Measurements from ENCODE around the gene RAB24. TPM values are rescaled to one million over a fixed set of nuclear protein-coding genes. Genes with fewer than 3 reads are reported as not detected.
"Not testable (repeated sequence)": the region's sequence is repeated elsewhere in the genome, so short reads cannot be mapped to it uniquely, and the experiment has no call there.

The RAB24 gene
- total RNA-seq (2014; rRNA removed; shearing (Covaris generic); ENCODE audit: low replicate concordance), result 53.9 and 65.9 TPM in 2 replicates

DNA sequence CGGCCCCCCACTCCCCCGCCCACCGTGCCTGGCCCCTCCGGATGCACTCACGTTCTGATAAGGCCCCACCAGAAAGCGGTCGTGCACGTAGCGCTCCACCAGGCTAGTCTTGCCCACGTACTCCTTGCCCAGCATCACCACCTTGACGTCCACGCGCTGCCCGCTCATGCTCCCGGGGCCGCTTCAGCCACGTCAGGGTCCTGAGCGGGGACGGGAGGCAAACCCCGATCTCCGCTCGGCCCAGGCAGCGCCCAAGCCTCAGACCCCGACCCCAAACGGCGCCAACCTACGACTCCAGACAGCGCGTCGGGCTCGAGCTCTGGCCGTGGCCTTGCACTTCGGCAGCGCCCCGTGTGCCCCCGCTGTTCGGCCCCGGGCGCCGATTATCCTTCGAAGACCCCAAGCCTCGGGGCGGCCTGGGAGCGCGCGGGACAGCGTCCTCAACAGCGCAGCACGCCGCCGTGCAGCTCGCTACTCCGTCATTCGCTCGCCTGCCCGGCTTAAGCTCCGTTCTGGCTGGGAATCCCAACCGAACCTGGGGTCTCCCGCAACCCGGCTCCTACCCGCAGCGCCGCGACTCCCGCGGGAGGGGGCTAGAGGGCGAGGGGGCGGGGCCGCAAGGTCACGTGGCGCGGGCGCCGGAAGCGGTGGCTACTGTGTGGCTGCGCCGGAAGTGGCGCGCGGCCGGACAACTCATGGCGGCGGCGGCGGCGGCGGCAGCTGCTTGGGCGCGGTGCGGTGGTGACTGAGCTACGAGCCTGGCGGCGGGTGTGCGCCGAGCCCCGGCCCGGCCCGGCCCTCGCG, at the start of gene RAB24, which contains the start of gene PRELID1:
RAB24 (minus strand) TSS at position 599 of the 804 bp plus-strand sequence; CDS start at position 168, 431 bp downstream.
PRELID1 (plus strand) TSS at position 679 of the 804 bp plus-strand sequence. CDS start 187 bp downstream, outside the sequence.
- DNase-seq (ENCODE audit: low read depth), result peak; percentile 72
- in situ Hi-C loops (cut with HindIII; ENCODE audit: low pct_unique_long_range_greater_than_20kb, low sequenced_read_pairs), result no loop called here

DNA sequence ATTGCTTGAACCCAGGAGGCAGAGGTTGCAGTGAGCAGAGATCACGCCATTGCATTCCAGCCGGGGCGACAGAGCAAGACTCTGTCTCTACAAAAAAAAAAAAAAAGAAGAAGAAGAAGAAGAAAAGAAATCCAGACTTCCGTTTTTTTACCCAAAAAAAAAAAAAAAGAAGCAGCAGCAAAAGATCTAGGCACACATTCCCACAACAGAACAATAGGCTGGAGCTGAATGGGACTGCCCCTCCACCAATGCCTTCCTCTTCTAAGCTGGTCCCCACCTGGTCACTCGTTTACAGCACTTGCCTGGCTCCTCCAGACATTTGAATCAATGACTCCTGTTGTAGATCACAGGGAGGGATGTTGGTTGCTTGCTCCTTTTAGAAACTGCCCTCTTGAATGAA, 49.6 kb upstream of the RAB24 start:
- in situ Hi-C loops (cut with HindIII; ENCODE audit: low pct_unique_long_range_greater_than_20kb, low sequenced_read_pairs), result no loop called here
- DNase-seq (ENCODE audit: low read depth), result no peak

DNA sequence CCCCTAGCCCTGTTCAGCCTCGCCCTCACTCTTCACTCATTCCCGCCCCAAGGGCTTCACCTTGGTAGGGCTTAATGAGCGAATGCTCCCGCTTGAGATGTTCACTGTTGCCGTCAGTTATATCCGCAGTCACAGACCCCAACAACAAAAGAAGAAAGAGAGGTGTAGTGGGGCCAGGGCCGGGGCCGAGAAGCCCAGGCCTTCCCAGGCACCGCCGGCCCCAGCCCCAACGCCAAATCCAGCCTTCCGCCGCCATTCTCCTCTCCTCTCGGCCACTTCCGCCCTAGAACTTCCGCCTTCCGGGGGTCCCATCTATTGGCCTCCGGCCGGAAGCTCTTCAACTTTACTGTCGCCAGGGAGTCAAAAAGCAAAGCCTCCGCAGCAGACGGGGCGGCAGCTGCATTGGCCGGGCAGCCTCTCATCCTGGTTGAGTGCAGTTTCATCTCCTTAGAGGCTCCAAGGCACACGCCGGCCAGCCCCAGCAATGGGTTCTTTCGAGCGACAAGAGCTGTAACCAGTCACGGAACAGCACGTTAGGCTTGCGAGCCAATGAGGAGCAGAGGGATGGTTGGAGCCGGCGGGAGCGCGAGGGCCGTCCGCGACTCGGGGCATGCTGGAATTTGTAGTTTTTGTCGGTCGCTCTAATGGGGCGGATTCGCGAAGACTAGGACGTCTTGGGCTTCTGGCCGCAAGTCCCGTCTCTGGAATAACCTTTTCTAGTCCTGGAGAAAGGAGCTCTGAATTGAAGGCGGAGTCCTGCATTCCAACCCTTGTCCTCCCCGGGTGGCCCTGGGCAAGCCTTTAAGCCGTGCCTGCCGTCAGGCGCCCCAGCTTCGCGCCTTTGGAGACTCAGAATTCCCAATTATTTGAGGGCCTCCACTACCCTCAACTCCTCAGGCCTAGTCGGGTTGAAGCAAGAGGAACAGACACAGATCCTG, 48.1 kb upstream of the RAB24 start, which contains the start of gene LMAN2:
LMAN2 (minus strand) TSS at position 277 of the 938 bp plus-strand sequence; CDS start at position 256, 21 bp downstream.
- in situ Hi-C loops (cut with HindIII; ENCODE audit: low pct_unique_long_range_greater_than_20kb, low sequenced_read_pairs), result no loop called here
- DNase-seq (ENCODE audit: low read depth), result peak; percentile 97

DNA sequence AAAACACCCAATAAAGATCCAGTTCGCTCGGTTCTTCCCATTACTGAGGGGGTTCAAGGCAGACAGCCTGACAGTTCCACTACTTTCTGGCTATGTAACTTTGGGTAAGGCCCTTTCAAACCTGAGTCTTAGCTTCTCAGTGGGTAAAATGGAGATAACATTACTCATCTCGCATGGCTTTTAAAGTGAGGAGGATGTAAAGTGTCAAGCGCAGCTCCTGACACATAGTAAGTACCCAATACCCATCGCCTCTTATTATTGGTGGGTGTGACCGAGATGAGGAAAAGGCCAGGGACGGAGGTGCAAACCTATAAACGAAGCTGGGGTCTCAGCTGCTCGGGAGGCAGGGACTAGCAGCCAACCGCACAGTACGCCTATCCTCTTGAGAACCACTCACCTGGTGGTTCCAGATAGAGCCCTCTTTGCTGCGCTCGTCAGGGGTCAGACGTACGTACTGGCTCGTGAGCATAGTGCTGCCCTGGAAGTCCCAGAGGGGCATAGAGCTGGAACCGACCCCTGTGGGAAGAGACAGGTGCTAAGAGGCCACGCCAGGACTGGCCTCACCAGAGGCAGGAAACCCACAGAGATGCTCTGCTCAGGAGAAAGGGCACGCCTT, 47.4 kb upstream of the RAB24 start:
- in situ Hi-C loops (cut with HindIII; ENCODE audit: low pct_unique_long_range_greater_than_20kb, low sequenced_read_pairs), result no loop called here
- no peak for DNase-seq (ENCODE audit: low read depth)

DNA sequence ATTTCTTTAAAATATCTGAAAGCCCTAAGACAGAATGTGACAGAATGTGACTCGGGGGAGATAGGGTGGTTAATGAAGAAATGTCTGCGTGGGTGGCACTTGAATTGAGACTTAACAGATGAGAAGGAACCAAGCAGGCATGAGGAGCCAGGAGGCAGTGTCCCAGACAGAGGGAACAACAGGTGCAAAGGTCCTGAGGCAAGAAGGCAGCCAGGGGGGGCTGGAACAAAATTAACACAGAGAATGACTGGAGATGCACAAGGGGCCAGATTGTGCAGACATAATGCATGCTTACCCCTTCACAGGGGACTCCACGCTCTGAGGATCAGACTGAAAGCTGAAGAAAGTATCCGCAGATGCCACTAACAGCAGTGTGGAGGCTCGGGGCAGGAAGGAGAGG, 46.2 kb upstream of the RAB24 start:
- in situ Hi-C loops (cut with HindIII; ENCODE audit: low pct_unique_long_range_greater_than_20kb, low sequenced_read_pairs), result no loop called here
- no peak for DNase-seq (ENCODE audit: low read depth)

DNA sequence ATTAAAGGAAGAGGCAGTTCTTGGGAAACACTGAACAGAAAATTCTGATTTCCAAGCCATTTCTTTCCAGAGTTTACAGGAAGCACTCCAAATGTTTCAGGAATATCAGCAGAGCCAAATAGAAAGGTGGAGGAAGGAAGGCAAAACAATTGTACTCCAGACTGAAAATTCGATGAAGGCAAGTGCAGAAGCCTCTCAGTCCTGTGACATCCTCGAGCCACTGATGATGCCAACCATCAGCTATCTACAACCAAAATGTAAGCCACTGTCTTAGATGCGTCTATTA, 45.8 kb upstream of the RAB24 start:
- DNase-seq (ENCODE audit: low read depth), result no peak
- in situ Hi-C loops (cut with HindIII; ENCODE audit: low pct_unique_long_range_greater_than_20kb, low sequenced_read_pairs), result no loop called here

DNA sequence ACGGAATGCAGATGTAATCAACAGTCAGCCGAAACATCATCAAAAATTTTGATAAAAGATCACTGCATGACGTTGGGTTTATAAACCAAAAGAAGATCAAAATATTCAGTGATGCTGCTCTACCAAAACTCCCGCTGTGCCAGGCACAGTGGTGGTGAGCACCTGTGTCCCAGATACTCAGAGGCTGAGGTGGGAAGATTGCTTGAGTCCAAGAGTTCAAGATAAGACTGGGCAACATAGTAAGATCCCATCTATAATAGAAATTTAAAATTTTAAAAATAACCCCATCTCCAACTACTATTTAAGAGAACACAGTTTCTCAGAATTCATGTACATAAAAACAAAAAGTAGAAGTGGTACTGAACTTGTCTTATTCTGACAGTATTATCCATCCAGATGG, 44.2 kb upstream of the RAB24 start:
- no peak for DNase-seq (ENCODE audit: low read depth)
- in situ Hi-C loops (cut with HindIII; ENCODE audit: low pct_unique_long_range_greater_than_20kb, low sequenced_read_pairs), result no loop called here

DNA sequence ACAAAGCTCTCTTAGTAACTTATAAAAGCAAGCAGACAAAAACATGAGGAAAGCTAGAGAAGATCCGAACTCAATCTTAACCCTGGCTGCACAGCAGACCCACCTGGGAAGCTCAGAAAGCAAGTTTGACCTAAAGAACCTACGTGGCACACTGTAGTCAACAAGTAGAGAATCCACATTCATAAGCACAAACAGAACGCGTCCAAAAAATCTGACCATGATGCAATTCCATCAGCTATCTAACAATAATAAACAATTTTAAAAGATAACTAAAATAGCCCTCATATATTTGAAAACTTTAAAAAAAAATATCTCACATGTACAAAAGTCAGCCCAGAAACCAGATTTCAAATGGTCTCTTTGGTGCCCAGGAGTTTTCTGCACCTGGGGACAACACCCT, 43.3 kb upstream of the RAB24 start:
- DNase-seq (ENCODE audit: low read depth), result no peak
- in situ Hi-C loops (cut with HindIII; ENCODE audit: low pct_unique_long_range_greater_than_20kb, low sequenced_read_pairs), result no loop called here

DNA sequence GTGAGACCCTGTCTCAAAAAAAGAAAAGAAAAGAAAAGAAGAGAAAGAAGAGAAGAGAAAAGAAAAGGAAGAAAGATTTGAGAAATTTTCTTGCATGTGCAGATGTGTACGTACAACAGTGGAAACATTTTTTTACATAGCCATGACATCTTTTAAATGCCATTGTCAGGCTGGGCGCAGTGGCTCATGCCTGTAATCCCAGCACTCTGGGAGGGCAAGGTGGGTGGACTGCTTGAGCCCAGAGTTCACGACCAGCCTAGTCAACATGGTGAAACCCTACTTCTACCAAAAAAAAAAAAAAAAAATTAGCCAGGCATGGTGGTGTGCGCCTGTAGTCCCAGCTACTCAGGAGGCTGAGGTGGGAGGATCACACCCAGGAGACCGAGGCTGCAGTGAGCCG, 41.4 kb upstream of the RAB24 start:
- in situ Hi-C loops (cut with HindIII; ENCODE audit: low pct_unique_long_range_greater_than_20kb, low sequenced_read_pairs), result no loop called here
- DNase-seq (ENCODE audit: low read depth), result no peak

DNA sequence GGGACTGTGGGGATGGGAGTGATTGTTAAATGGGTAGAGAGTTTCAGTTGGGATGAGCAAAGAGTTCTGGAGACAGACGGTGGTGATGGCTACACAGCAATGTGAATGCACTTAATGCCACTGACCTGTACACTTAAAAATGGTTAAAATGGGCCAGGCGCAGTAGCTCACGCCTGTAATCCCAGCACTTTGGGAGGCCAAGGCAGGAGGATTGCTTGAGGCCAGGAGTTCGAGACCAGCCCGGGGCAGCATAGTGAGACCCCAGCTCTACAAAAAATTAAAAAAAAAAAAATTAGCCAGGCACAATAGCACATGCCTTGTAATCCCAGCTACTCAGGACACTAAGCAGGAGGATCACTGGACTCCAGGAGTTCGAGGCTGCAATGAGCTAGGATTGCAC, 40.3 kb upstream of the RAB24 start:
- in situ Hi-C loops (cut with HindIII; ENCODE audit: low pct_unique_long_range_greater_than_20kb, low sequenced_read_pairs), result no loop called here
- DNase-seq (ENCODE audit: low read depth), result no peak

DNA sequence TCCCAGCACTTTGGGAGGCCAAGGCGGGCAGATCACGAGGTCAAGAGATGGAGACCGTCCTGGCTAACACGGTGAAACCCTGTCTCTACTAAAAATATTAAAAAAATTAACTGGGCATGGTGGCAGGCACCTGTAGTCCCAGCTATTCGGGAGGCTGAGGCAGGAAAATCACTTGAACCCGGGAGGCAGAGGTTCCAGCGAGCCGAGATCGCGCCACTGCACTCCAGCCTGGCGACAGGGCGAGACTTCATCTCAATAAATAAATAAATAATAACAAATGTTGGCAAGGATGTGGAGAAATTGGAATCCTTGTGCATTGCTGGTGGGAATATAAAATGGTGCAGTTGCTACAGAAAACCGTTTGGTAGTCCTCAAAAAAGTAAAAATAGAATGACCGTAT, 39.5 kb upstream of the RAB24 start:
- in situ Hi-C loops (cut with HindIII; ENCODE audit: low pct_unique_long_range_greater_than_20kb, low sequenced_read_pairs); DNase-seq (ENCODE audit: low read depth): not testable (repeated sequence)

DNA sequence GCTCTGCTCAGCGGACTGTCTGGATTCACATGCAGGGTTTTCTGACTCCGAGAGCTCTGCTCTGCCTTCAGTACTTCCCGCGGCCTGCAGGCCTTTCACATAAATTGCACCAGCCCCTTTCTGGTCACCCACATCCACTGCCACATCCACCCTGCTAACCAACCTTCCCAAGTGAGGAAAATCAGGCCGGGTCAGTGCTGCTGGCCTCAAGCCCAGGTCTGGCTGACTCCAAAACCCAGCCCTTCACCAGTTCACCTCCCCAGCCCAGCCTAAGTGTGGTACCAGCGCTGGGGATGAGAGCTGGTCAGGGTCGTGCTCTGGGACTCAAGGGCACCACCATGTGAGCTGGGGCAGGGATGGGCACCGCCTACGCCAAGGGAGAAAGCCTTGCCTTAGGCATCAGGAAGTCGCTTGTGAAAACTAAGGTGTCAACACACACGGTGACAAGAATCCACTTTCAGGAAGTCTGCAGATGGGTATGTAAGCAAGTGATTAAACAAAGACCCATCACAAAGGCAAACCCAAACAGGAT, 35.7 kb upstream of the RAB24 start:
- in situ Hi-C loops (cut with HindIII; ENCODE audit: low pct_unique_long_range_greater_than_20kb, low sequenced_read_pairs), result no loop called here
- no peak for DNase-seq (ENCODE audit: low read depth)

DNA sequence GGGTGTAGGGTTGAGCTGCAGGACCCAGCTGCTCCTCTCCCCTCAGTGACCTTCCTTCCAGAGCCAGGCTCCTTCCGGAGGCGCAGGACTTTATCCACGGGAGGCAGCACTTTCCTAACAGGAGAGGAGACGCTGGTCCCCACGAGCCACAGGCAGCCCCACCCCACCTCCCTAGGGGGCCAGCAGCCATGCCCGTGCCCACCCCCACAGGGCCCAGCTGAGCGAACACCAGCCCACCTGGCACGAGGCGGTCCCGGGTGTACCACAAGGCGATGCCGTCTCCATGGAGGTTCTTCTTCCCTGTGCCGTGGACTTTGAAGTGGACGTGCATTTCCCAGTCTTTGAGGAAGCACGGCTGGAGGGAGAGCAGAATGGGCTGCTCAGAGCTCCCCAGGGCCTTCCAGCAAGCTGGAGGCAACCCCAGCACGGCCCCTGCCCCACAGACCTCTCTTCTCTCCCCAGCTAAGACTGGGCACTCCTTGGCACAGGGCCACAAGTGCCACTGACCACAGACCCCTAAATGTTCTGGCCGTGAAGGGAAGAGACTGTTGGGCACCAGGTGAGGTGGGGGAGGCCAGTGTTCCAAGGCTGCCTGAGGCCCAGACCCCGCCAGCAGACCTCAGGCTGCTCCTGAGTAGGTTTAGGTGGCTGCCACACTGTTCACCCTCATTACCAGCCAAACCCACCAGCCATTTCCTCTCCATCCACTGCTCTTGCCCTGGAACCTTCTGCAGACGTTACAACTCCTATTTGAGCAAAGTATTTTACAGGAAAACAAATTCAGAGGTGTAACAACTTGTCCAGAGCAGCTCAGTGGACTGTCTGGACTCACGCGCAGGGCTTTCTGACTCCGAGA, 35.0 kb upstream of the RAB24 start:
- in situ Hi-C loops (cut with HindIII; ENCODE audit: low pct_unique_long_range_greater_than_20kb, low sequenced_read_pairs), result no loop called here
- DNase-seq (ENCODE audit: low read depth), result no peak

DNA sequence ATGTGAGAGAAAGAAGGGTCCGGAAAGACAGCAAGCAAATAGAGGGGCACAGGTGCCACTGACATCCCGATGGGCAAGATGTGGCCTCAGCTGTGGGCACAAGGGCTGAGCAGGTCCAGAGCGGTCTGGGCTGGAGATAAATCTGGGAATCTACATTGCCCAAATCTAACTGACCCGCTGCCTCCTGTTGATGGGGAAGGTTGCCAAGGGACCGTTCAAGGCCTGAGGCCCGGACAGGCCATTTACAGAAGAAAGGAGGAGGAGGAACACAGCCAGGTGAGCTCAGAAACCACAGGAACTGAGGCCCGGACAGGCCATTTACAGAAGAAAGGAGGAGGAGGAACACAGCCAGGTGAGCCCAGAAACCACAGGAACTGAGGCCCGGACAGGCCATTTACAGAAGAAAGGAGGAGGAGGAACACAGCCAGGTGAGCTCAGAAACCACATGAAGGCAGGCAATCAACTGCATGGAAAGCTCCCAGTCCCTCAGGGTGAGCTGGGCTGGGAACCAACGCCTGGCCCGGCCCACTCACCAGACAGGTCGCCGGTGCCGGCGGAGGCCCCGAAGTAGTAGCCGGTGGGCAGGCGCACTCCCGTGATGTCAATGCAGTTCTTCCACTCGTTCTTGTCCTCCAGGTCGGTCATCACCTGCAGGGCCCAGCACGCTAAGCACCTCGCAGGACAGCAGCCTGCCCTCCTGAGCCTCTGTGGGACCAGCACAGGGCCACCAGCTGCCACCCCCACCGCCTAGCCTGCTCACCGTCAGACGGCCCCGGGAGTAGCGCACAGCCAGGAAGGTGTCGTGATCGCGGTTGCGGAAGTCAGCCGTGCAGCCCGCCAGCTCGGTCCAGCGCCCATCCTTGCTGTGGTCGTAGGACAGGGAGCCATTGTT, 33.3 kb upstream of the RAB24 start:
- DNase-seq (ENCODE audit: low read depth), result no peak
- in situ Hi-C loops (cut with HindIII; ENCODE audit: low pct_unique_long_range_greater_than_20kb, low sequenced_read_pairs), result no loop called here

DNA sequence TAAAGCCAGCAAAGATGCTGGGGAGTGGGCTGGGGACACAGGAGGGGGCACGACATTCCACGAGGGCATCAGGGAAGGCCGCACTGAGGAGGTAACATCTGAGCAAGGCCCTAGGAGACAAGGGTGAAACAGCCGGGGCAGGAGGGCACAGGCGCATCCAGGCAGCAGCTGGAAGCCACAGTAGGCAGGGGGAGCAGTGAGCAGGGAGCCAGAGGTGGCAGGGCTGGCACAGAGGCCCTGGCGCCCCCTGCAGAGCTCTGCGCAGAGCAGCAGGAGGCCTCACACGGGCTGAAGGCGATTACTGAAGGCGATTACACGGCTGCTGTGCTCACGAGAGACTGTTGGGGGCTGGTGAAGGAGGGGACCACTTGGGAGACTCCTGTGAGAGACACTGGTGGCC, 32.6 kb upstream of the RAB24 start:
- in situ Hi-C loops (cut with HindIII; ENCODE audit: low pct_unique_long_range_greater_than_20kb, low sequenced_read_pairs), result no loop called here
- peak; percentile 35 for DNase-seq (ENCODE audit: low read depth)

DNA sequence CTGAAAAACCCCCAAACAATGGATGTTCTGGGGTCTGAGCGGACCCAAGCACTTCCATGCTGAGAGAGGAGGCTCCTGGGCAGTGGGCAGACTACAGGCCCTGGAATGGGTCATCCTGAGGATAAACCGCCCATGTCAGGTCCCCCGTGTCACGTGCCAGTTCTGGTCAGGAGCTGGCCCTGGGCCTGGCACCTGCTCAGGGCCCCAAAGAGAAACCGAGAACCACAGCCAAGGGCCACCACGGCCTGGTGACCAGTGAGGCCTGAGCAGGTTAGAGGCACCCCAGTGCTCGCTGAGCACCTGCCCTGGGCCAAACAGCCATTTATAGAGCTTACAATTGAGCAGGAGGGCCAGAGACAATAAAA, 32.2 kb upstream of the RAB24 start:
- in situ Hi-C loops (cut with HindIII; ENCODE audit: low pct_unique_long_range_greater_than_20kb, low sequenced_read_pairs), result no loop called here

More for the DNA sequence above, 32.2 kb upstream of the RAB24 start:
- DNase-seq (ENCODE audit: low read depth), result no peak
